Measurements from ENCODE around the gene TMC6. TPM values are rescaled to one million over a fixed set of nuclear protein-coding genes. Genes with fewer than 3 reads are reported as not detected.

Gene TMC6, protein sequence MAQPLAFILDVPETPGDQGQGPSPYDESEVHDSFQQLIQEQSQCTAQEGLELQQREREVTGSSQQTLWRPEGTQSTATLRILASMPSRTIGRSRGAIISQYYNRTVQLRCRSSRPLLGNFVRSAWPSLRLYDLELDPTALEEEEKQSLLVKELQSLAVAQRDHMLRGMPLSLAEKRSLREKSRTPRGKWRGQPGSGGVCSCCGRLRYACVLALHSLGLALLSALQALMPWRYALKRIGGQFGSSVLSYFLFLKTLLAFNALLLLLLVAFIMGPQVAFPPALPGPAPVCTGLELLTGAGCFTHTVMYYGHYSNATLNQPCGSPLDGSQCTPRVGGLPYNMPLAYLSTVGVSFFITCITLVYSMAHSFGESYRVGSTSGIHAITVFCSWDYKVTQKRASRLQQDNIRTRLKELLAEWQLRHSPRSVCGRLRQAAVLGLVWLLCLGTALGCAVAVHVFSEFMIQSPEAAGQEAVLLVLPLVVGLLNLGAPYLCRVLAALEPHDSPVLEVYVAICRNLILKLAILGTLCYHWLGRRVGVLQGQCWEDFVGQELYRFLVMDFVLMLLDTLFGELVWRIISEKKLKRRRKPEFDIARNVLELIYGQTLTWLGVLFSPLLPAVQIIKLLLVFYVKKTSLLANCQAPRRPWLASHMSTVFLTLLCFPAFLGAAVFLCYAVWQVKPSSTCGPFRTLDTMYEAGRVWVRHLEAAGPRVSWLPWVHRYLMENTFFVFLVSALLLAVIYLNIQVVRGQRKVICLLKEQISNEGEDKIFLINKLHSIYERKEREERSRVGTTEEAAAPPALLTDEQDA
- total RNA-seq, result 1.0 and 1.5 TPM in 2 replicates

DNA sequence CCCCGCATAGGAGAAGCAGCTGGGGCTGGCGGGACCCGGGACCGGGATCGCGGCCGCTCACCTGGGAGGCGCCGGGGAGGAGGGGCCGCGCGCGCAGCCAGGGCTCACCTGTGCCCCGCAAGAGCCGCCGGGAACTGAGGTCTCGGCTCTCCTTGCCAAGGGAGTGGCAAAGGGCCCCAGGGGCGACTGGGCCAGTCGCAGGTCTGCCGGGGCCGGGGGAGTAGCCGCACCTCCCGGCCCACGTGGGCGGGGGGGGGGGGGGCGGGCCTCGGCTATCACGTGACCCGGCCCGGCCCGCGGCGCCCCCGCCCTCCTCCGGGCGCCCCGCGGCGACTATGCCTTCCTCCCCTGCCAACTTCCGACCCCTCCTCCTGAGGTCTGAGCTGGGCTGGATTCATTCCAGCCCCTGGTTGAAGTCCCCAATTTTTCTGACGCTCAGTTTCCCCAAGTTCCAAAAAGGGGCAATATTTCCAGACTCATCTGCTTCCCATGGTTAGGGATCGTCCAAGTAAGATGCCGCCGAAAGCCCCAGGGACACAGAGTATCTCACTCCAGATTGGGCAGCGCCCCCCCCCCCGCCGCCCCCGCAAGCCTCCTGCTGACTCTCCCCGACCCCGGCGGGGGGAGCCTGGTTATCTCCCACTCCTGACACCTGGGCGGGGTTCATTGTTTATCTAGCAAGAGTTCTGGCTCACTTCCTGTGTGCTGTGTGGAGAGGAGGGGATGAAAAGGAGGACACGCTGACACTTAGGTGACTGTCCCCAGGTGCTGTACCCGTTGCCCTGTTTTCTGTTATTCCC is at the start of gene TMC6:
TSS of gene TMC6 (minus strand) at position 205 of the 800 bp plus-strand sequence. CDS start 1,923 bp downstream, outside the sequence.

DNA sequence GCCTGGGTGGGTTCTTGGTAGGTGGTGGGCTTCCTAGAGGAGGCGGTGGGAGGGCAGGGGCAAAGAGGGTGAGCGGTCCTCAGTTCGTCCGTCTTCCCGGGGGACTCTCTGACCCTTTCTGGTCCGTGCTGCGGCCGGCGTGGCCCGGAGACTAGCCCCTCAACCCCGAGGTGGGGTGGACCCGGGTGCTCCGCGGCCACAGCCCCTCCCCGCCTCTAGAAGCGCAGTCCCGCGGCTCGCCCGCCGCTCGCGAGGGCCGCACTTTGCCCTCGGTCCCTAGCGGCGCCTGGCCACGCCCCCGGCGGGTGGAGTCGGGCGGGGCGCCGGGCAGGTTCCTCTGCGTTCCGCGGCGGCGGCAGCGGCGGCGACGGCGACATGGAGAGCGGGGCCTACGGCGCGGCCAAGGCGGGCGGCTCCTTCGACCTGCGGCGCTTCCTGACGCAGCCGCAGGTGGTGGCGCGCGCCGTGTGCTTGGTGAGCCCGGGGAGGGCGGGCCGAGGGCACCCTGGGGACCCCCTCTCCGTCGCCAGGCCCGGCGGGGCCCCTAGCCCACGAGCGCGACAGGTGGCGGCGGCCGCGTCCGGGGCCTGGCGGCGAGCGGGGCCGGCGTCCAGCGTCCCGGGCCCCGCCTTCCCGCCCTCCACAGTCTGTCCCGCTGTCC is 39.8 kb upstream of the TMC6 start, which contains the start of gene SYNGR2:
TSS of gene SYNGR2 (plus strand) at position 340 of the 661 bp plus-strand sequence. CDS start at position 376, 36 bp downstream.

DNA sequence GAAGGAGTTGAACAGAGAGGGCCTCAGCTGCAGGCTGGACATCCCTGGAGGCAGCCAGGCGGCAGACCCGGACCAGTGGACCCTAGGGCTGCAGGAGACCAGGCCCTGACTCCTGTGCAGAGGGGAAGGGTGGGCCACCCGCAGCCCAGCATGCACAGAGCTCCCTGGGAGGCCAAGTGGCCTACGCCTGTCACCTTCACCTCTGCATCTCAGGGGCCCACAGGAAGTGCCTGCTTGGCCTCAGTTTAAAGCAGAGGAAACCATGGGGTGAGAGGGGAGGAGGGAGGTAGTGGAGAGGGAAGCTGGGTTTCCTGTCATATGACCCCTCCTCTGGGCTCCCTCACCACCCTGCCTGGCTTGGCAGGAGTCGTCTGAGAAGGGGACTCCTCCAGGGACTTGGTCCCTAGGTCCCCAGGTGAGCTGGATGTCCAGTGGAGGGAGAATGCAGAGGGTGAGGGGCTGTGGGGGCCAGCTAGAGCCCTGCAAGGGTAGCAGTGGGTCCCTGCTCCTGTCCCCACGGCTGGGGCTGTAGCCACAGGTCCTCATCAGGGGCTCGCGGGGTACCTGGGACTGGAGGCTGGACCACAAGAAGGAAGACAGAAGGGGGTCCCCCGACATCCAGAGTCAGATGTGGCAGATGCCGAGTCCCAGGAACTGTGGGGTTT is 2.0 kb upstream of the TMC6 start, which contains the start of gene TMC8:
TSS of gene TMC8 (plus strand) at position 335 of the 665 bp plus-strand sequence. CDS start 818 bp downstream, outside the sequence.

Other genes starting within 250 kb of the TMC6 start
- 1.9 and 2.4 TPM in 2 replicates for gene TNRC6C, start 170.1 kb downstream of the TMC6 start, total RNA-seq
- 0.17 TPM in 1 of 2 replicates, not detected in the other for gene TMC8, start 2.0 kb upstream of the TMC6 start, total RNA-seq
- not detected in 2 replicates for gene C17orf99, start 17.6 kb upstream of the TMC6 start, total RNA-seq
- 14.1 and 15.6 TPM in 2 replicates for gene SYNGR2, start 39.8 kb upstream of the TMC6 start, total RNA-seq
- gene TK1, start 58.3 kb upstream of the TMC6 start, total RNA-seq, result 276 and 278 TPM in 2 replicates
- 29.4 and 33.5 TPM in 2 replicates for gene AFMID, start 58.6 kb upstream of the TMC6 start, total RNA-seq
- gene BIRC5, start 85.5 kb upstream of the TMC6 start, total RNA-seq, result 95.1 and 100 TPM in 2 replicates
- not detected in 2 replicates for gene TMEM235, start 102.9 kb upstream of the TMC6 start, total RNA-seq
- 79.5 and 87.4 TPM in 2 replicates for gene SOCS3, start 231.3 kb upstream of the TMC6 start, total RNA-seq
- gene PGS1, start 249.9 kb upstream of the TMC6 start, total RNA-seq, result 19.3 and 26.3 TPM in 2 replicates